OCI-LY7 (cell line): ENCODE results near the gene ZFR.

Source experiments
- CTCF ChIP-seq: fragments of 200-600 bp; sonication (generic); conservative IDR thresholded peaks from 2 replicates; pipeline ENCODE4 v1.5.1; 2014; ENCODE audit warnings: mild to moderate bottlenecking, antibody characterized with exemption, low read length, moderate library complexity, mixed read lengths
- EZH2phosphoT487 ChIP-seq: fragments of 200-600 bp; sonication (generic); IDR thresholded peaks from 2 replicates; pipeline ENCODE4 v1.6.1; 2018; ENCODE audit warnings: low read depth, borderline replicate concordance, mild to moderate bottlenecking, mixed run types, antibody characterized with exemption, low read length, moderate library complexity, mixed read lengths

- no peak for TF ChIP-seq CTCF
- no peak for TF ChIP-seq EZH2phosphoT487
Observed at GRCh38 chr5:32360906-32361305, 83.6 kb downstream of the ZFR start.
